ENCODE data around the gene PRDM16. TPM values are rescaled to one million over a fixed set of nuclear protein-coding genes. Genes with fewer than 3 reads are reported as not detected.

PRDM16 gene
- total and polyA plus RNA-seq, 2 of the 13 experiments (the other 11 are each of a cell fraction or from before 2014, with no cell fraction given): 0.15 to 0.81 TPM

DNA sequence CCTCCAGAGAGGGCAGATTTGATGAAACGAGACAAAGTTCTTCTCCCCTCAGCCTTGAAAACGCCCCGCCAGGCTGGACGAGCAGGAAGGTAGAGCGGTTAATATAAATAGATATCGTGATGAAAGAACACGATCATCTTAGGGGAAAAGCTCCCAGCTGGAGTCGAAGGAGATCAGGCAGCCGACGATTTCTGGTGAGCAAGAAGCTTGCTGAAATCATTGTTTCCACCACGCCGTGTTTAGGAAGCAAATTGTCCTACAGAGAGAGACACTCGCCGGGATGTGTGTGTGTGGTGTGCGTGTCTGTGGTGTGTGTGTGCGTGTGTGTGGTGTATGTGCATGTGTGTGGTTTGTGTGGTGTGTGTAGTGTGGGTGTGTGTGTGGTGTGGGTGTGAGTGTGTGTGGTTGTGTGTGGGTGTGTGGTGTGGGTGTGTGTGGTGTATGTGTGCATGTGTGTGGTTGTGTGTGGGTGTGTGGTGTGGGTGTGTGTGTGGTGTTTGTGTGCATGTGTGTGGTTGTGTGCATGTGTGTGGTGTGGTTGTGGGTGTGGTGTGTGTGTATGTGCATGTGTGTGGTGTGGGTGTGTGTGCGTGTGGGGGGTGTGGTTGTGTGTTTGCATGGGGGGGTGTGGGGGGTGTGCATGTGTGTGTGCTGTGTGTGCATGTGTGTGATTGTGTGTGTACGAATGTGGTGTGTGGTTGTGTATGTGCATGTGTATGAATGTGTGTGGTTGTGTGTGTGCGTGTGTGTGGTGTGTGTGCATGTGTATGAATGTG lies 340.6 kb downstream of the PRDM16 start:
- TF ChIP-seq ATF7 (IDR thresholded peaks at IDR 0.05): no peak
- TF ChIP-seq ATF7 (CRISPR knock-in tag; IDR thresholded peaks at IDR 0.05): 0 out of 2 replicates have a peak, but pooled peaks have one; percentile 20
- TF ChIP-seq LRRFIP1 (CRISPR knock-in tag; conservative IDR thresholded peaks at IDR 0.05): no peak
- TF ChIP-seq ZNF7 (CRISPR knock-in tag; IDR thresholded peaks at IDR 0.05): no peak
- TF ChIP-seq, protein P1, sequence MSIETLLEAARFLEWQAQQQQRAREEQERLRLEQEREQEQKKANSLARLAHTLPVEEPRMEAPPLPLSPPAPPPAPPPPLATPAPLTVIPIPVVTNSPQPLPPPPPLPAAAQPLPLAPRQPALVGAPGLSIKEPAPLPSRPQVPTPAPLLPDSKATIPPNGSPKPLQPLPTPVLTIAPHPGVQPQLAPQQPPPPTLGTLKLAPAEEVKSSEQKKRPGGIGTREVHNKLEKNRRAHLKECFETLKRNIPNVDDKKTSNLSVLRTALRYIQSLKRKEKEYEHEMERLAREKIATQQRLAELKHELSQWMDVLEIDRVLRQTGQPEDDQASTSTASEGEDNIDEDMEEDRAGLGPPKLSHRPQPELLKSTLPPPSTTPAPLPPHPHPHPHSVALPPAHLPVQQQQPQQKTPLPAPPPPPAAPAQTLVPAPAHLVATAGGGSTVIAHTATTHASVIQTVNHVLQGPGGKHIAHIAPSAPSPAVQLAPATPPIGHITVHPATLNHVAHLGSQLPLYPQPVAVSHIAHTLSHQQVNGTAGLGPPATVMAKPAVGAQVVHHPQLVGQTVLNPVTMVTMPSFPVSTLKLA (IDR thresholded peaks at IDR 0.05): peak; percentile 71
- TF ChIP-seq, protein P2, sequence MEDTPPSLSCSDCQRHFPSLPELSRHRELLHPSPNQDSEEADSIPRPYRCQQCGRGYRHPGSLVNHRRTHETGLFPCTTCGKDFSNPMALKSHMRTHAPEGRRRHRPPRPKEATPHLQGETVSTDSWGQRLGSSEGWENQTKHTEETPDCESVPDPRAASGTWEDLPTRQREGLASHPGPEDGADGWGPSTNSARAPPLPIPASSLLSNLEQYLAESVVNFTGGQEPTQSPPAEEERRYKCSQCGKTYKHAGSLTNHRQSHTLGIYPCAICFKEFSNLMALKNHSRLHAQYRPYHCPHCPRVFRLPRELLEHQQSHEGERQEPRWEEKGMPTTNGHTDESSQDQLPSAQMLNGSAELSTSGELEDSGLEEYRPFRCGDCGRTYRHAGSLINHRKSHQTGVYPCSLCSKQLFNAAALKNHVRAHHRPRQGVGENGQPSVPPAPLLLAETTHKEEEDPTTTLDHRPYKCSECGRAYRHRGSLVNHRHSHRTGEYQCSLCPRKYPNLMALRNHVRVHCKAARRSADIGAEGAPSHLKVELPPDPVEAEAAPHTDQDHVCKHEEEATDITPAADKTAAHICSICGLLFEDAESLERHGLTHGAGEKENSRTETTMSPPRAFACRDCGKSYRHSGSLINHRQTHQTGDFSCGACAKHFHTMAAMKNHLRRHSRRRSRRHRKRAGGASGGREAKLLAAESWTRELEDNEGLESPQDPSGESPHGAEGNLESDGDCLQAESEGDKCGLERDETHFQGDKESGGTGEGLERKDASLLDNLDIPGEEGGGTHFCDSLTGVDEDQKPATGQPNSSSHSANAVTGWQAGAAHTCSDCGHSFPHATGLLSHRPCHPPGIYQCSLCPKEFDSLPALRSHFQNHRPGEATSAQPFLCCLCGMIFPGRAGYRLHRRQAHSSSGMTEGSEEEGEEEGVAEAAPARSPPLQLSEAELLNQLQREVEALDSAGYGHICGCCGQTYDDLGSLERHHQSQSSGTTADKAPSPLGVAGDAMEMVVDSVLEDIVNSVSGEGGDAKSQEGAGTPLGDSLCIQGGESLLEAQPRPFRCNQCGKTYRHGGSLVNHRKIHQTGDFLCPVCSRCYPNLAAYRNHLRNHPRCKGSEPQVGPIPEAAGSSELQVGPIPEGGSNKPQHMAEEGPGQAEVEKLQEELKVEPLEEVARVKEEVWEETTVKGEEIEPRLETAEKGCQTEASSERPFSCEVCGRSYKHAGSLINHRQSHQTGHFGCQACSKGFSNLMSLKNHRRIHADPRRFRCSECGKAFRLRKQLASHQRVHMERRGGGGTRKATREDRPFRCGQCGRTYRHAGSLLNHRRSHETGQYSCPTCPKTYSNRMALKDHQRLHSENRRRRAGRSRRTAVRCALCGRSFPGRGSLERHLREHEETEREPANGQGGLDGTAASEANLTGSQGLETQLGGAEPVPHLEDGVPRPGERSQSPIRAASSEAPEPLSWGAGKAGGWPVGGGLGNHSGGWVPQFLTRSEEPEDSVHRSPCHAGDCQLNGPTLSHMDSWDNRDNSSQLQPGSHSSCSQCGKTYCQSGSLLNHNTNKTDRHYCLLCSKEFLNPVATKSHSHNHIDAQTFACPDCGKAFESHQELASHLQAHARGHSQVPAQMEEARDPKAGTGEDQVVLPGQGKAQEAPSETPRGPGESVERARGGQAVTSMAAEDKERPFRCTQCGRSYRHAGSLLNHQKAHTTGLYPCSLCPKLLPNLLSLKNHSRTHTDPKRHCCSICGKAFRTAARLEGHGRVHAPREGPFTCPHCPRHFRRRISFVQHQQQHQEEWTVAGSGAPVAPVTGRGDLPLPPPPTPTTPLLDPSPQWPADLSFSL (CRISPR knock-in tag; IDR thresholded peaks at IDR 0.05): peak; percentile 98
- TF ChIP-seq HNRNPL (IDR thresholded peaks at IDR 0.05; ENCODE audit: low read depth, low read length): peak; percentile 81; the same call in 1 of the 2 replicates
- no peak overlapping the region for H3K27ac ChIP-seq (ENCODE audit: extremely low read length, insufficient read depth, low read length)
- H2AFZ ChIP-seq (ENCODE audit: low read length): no peak overlapping the region
- DNase-seq (ENCODE audit: low spot score): no peak
- peaks cover 3 to 9% of the 10 kb centered on the region in 2 experiments; a peak in 4 of 5 replicates for H3K27me3 ChIP-seq (ENCODE audit: control insufficient read depth in 1 of 2, insufficient read depth in 2 of 2, low read length in 2 of 2)
- in situ Hi-C loops (cut with HindIII; ENCODE audit: extremely low pct_ligation_motif_present, low pct_unique_long_range_greater_than_20kb) (no loop called here), intact Hi-C loops (cut with micrococcal nuclease; ENCODE audit: unreplicated experiment) (loop anchor here (5.0 kb wide), 1 partner anchor 342 kb away; the partner anchor contains the start of gene PRDM16)
- no TSS peak for BruUV-seq (replicated peaks)
- no peaks in the 10 kb centered on the region for H3K9me3 ChIP-seq (ENCODE audit: low read length)
- POLR2A ChIA-PET: interaction anchor here (1.2 kb wide), 1 partner anchor 89 kb away, joined by 4 read pairs; no protein-coding TSS in a partner anchor
- H3K79me2 ChIP-seq (ENCODE audit: insufficient read depth, low read length): no peaks in the 10 kb centered on the region
- no peaks in the 10 kb centered on the region for H4K20me1 ChIP-seq (ENCODE audit: insufficient read depth, low read length)
- no peak overlapping the region for H3K4me3 ChIP-seq (replicated peaks in 1 of 3; ENCODE audit: insufficient read depth in 1 of 3, low read depth in 2 of 3, low read length in 3 of 3)
- H3K36me3 ChIP-seq (replicated peaks in 1 of 2; ENCODE audit: control insufficient read depth in 1 of 2, insufficient read depth in 2 of 2, low read length in 2 of 2): no peaks in the 10 kb centered on the region
- H3K4me1 ChIP-seq (ENCODE audit: insufficient read depth, low read length): peaks cover 19% of the 10 kb centered on the region
- FAIRE-seq: peak; percentile 42
- ATAC-seq: no peak
- WGBS (ENCODE audit: low lambda C conversion rate): 82% methylated on average over 19 of the region's 19 CpGs
- no peak overlapping the region for H3K9ac ChIP-seq (ENCODE audit: insufficient read depth, low read depth, low read length)
- CTCF ChIA-PET (ENCODE audit: low intra/inter-chr PET ratio, low total read pairs): interaction anchor here (1.0 to 1.4 kb wide), 4 partner anchors 59 to 397 kb away, joined by 3 to 13 read pairs (median 10); no protein-coding TSS in a partner anchor
- H3K4me2 ChIP-seq (ENCODE audit: low read depth, low read length): no peak overlapping the region; the same call in 1 of the 2 replicates
